Osteoblast (primary cell): ENCODE results near the gene TRPM1. TPM values are rescaled to one million over a fixed set of nuclear protein-coding genes. Genes with fewer than 3 reads are reported as not detected.
A peak's percentile ranks its signal among the peaks of the same experiment; 100 is the strongest.

Experiments
- DNase-seq: peaks from one replicate; pipeline ENCODE4 v3.0.0; 2011; ENCODE audit warnings: low spot score, mixed read lengths; ENCODE audit not compliant: insufficient read length; ENCODE audit errors: missing footprints
- H2AFZ ChIP-seq: 2 replicates; pipeline ENCODE4 v1.6.0; 2011; ENCODE audit warnings: mild to moderate bottlenecking, low read length
- H3K27ac ChIP-seq: 2 replicates; pipeline ENCODE4 v1.5.1; 2011; ENCODE audit warnings: mild to moderate bottlenecking, low read depth, low read length, moderate library complexity
- H3K27me3 ChIP-seq: 2 replicates; pipeline ENCODE4 v1.6.0; 2012; ENCODE audit warnings: mild to moderate bottlenecking, control low read depth, inconsistent platforms, low read length, moderate library complexity; ENCODE audit not compliant: insufficient read depth
- H3K36me3 ChIP-seq: 2 replicates; pipeline ENCODE4 v1.5.1; 2011; ENCODE audit warnings: mild to moderate bottlenecking, low read length, control low read depth, moderate library complexity; ENCODE audit not compliant: insufficient read depth
- H3K4me1 ChIP-seq: 2 replicates; pipeline ENCODE4 v1.5.1; 2011; ENCODE audit warnings: mild to moderate bottlenecking, low read length, control low read depth, moderate library complexity; ENCODE audit not compliant: insufficient read depth
- H3K4me2 ChIP-seq: 2 replicates; pipeline ENCODE4 v1.6.0; 2011; ENCODE audit warnings: mild to moderate bottlenecking, low read length; ENCODE audit not compliant: insufficient read depth
- H3K4me3 ChIP-seq: fragments of 200-600 bp; sonication (generic); 3 replicates; pipeline ENCODE4 v1.5.1; 2012; ENCODE audit warnings: mild to moderate bottlenecking, low read length, inconsistent platforms; ENCODE audit not compliant: insufficient read depth
- H3K79me2 ChIP-seq: 2 replicates; pipeline ENCODE4 v1.6.0; 2012; ENCODE audit warnings: mild to moderate bottlenecking, low read length, control low read depth, inconsistent platforms; ENCODE audit not compliant: insufficient read depth
- H3K9me3 ChIP-seq: 2 replicates; pipeline ENCODE4 v1.5.1; 2011; ENCODE audit warnings: low read depth, low read length, control low read depth
- H4K20me1 ChIP-seq: 2 replicates; pipeline ENCODE4 v1.6.0; 2012; ENCODE audit warnings: mild to moderate bottlenecking, low read length, control low read depth; ENCODE audit not compliant: insufficient read depth
- CTCF ChIP-seq: IDR thresholded peaks from 2 replicates; pipeline ENCODE4 v1.5.1; 2011; ENCODE audit warnings: mild to moderate bottlenecking, low read depth, low read length, moderate library complexity; ENCODE audit errors: extremely low read depth
- total RNA-seq: library from RNA; depleted of rRNA; stranded (reverse); fragments of >200 nt; gene quantifications from 2 replicates; pipeline ENCODE4 v1.2.3, GENCODE V29; 2012

Gene TRPM1
- total RNA-seq = under 0.01 TPM in 1 of 2 replicates, not detected in the other

GRCh38 chr15:31101262-31102038, at the start of gene TRPM1:
TSS of gene TRPM1 (minus strand) at chr15:31101725. CDS start at chr15:31081355, 20,370 bp downstream.
- Histone ChIP-seq H3K4me3 (no peak within 1 kb of the TSS), H3K4me2 (no peak within 1 kb of the TSS), H3K27ac (no peak within 1 kb of the TSS), H2AFZ (no peak within 1 kb of the TSS), H3K79me2 (no peaks in the 10 kb centered on the region), H3K9me3 (no peaks in the 10 kb centered on the region), H4K20me1 (no peaks in the 10 kb centered on the region), H3K36me3 (no peaks in the 10 kb centered on the region), H3K27me3 (peaks cover 11% of the 10 kb centered on the region), H3K4me1 (peaks cover 6% of the 10 kb centered on the region)
- DNase-seq = peak; percentile 50
- no peak for TF ChIP-seq CTCF

- DNase-seq = no peak
- H3K9me3 ChIP-seq = no peaks in the 10 kb centered on the region
- no peak overlapping the region for H2AFZ ChIP-seq
- peaks cover 10% of the 10 kb centered on the region for H3K27me3 ChIP-seq
- no peaks in the 10 kb centered on the region for H3K79me2 ChIP-seq
- no peak overlapping the region for H3K4me3 ChIP-seq
- no peaks in the 10 kb centered on the region for H4K20me1 ChIP-seq
- H3K4me2 ChIP-seq = no peak overlapping the region
- H3K4me1 ChIP-seq = no peaks in the 10 kb centered on the region
- no peak overlapping the region for H3K27ac ChIP-seq
- no peak for TF ChIP-seq CTCF
- H3K36me3 ChIP-seq = no peaks in the 10 kb centered on the region
Measured at GRCh38 chr15:31150732-31151231, 49.3 kb upstream of the TRPM1 start.

GRCh38 chr15:31149987-31150386, 48.5 kb upstream of the TRPM1 start:
- Histone ChIP-seq H3K4me2 (no peak overlapping the region), H3K36me3 (no peaks in the 10 kb centered on the region), H3K4me1 (no peaks in the 10 kb centered on the region), H3K4me3 (no peak overlapping the region), H4K20me1 (no peaks in the 10 kb centered on the region), H2AFZ (no peak overlapping the region), H3K79me2 (no peaks in the 10 kb centered on the region), H3K27ac (no peak overlapping the region), H3K27me3 (peaks cover 10% of the 10 kb centered on the region), H3K9me3 (no peaks in the 10 kb centered on the region)
- DNase-seq = no peak
- no peak for TF ChIP-seq CTCF

- H3K36me3 ChIP-seq = no peaks in the 10 kb centered on the region
- peaks cover 6% of the 10 kb centered on the region for H3K27me3 ChIP-seq
- no peak overlapping the region for H2AFZ ChIP-seq
- no peak overlapping the region for H3K4me2 ChIP-seq
- H3K4me1 ChIP-seq = no peaks in the 10 kb centered on the region
- DNase-seq = peak; percentile 60
- no peak overlapping the region for H3K4me3 ChIP-seq
- no peak overlapping the region for H3K27ac ChIP-seq
- no peaks in the 10 kb centered on the region for H3K79me2 ChIP-seq
- H3K9me3 ChIP-seq = no peaks in the 10 kb centered on the region
- no peaks in the 10 kb centered on the region for H4K20me1 ChIP-seq
- TF ChIP-seq CTCF = no peak
Measured at GRCh38 chr15:31149088-31149505, 47.6 kb upstream of the TRPM1 start.
